ENCODE measurements around the gene ID1. TPM values are rescaled to one million over a fixed set of nuclear protein-coding genes. Genes with fewer than 3 reads are reported as not detected.

ID1 gene
- total and polyA plus RNA-seq, 2 of the 13 experiments (the other 11 are each of a cell fraction or from before 2014, with no cell fraction given), result 320 to 419 TPM

GRCh38 chr20:31608251-31608945 lies 3.3 kb downstream of the ID1 start (continued):
- TF ChIP-seq SP4 (CRISPR knock-in tag; IDR thresholded peaks at IDR 0.05) (peak; percentile 96), ZNF761 (CRISPR knock-in tag; conservative IDR thresholded peaks at IDR 0.05) (peak; percentile 98), ZFX (CRISPR knock-in tag; IDR thresholded peaks at IDR 0.05; ENCODE audit: low read depth) (peak; percentile 96), GABPB1 (CRISPR knock-in tag; IDR thresholded peaks at IDR 0.05) (peak; percentile 93), MED8 (CRISPR knock-in tag; IDR thresholded peaks at IDR 0.05; ENCODE audit: insufficient replicate concordance) (peak; percentile 100), MAFG (CRISPR knock-in tag; IDR thresholded peaks at IDR 0.05) (no peak), EEA1 (CRISPR knock-in tag; IDR thresholded peaks at IDR 0.05; ENCODE audit: borderline replicate concordance) (peak; percentile 88), NFKBIZ (CRISPR knock-in tag; IDR thresholded peaks at IDR 0.05) (peak; percentile 99), ZNF33B (CRISPR knock-in tag; IDR thresholded peaks at IDR 0.05) (peak; percentile 99), GRHL1 (CRISPR knock-in tag; conservative IDR thresholded peaks at IDR 0.05) (no peak; the same call in 1 of the 2 replicates), TBX3 (IDR thresholded peaks at IDR 0.05; ENCODE audit: borderline replicate concordance) (peak; percentile 96), ZBTB14 (CRISPR knock-in tag; IDR thresholded peaks at IDR 0.05) (peak; percentile 73), ZFP91 (CRISPR knock-in tag; IDR thresholded peaks at IDR 0.05; ENCODE audit: borderline replicate concordance) (peak; percentile 98), LCORL (IDR thresholded peaks at IDR 0.05) (peak; percentile 72), LCORL (CRISPR knock-in tag; IDR thresholded peaks at IDR 0.05) (peak; percentile 100), ZNF557 (CRISPR knock-in tag; IDR thresholded peaks at IDR 0.05) (peak; percentile 68; the same call in 1 of the 2 replicates), NR2C2 (CRISPR knock-in tag; IDR thresholded peaks at IDR 0.05; ENCODE audit: borderline replicate concordance) (peak; percentile 93), CHD2 (IDR thresholded peaks at IDR 0.05; ENCODE audit: low read depth, low read length) (peak; percentile 72; the same call in 1 of the 2 replicates), MYC (CRISPR knock-in tag; IDR thresholded peaks at IDR 0.05; ENCODE audit: borderline replicate concordance) (peak; percentile 98), ZNF713 (CRISPR knock-in tag; IDR thresholded peaks at IDR 0.05) (peak; percentile 47; the same call in 1 of the 2 replicates)
- TF ChIP-seq, protein P1, sequence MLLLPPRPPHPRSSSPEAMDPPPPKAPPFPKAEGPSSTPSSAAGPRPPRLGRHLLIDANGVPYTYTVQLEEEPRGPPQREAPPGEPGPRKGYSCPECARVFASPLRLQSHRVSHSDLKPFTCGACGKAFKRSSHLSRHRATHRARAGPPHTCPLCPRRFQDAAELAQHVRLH (CRISPR knock-in tag; IDR thresholded peaks at IDR 0.05; ENCODE audit: borderline replicate concordance, low read depth), result peak; percentile 100
- TF ChIP-seq, protein P2, sequence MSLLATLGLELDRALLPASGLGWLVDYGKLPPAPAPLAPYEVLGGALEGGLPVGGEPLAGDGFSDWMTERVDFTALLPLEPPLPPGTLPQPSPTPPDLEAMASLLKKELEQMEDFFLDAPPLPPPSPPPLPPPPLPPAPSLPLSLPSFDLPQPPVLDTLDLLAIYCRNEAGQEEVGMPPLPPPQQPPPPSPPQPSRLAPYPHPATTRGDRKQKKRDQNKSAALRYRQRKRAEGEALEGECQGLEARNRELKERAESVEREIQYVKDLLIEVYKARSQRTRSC (CRISPR knock-in tag; IDR thresholded peaks at IDR 0.05; ENCODE audit: low read depth), result no peak
- TF ChIP-seq, protein P3, sequence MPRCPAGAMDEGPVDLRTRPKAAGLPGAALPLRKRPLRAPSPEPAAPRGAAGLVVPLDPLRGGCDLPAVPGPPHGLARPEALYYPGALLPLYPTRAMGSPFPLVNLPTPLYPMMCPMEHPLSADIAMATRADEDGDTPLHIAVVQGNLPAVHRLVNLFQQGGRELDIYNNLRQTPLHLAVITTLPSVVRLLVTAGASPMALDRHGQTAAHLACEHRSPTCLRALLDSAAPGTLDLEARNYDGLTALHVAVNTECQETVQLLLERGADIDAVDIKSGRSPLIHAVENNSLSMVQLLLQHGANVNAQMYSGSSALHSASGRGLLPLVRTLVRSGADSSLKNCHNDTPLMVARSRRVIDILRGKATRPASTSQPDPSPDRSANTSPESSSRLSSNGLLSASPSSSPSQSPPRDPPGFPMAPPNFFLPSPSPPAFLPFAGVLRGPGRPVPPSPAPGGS (CRISPR knock-in tag; IDR thresholded peaks at IDR 0.05), result peak; percentile 100

All from HepG2 (cell line).